ENCODE results near the gene ELAPOR2.
"Not testable (repeated sequence)": the region's sequence is repeated elsewhere in the genome, so short reads cannot be mapped to it uniquely, and the experiment has no call there.

ELAPOR2 gene

GRCh38 chr7:87058744-87059524, 520 bp downstream of the ELAPOR2 start:
- peaks cover 11% of the 10 kb centered on the region for H3K4me1 Mint-ChIP-seq (ENCODE audit: low read depth)
- no peaks in the 10 kb centered on the region for H3K9me3 Mint-ChIP-seq
- peaks cover 30% of the 10 kb centered on the region for H3K27me3 Mint-ChIP-seq (ENCODE audit: low read depth)
- H3K27ac Mint-ChIP-seq = no peak overlapping the region
- no peaks in the 10 kb centered on the region for H3K36me3 Mint-ChIP-seq (ENCODE audit: low read depth)
- H3K4me3 Mint-ChIP-seq = peak overlapping the region; percentile 68

GRCh38 chr7:87057210-87057609, 2.2 kb downstream of the ELAPOR2 start:
- no peak overlapping the region for H3K4me3 Mint-ChIP-seq
- no peaks in the 10 kb centered on the region for H3K36me3 Mint-ChIP-seq (ENCODE audit: low read depth)
- H3K9me3 Mint-ChIP-seq = no peaks in the 10 kb centered on the region
- no peak overlapping the region for H3K27ac Mint-ChIP-seq
- peaks cover 11% of the 10 kb centered on the region for H3K4me1 Mint-ChIP-seq (ENCODE audit: low read depth)
- peaks cover 30% of the 10 kb centered on the region for H3K27me3 Mint-ChIP-seq (ENCODE audit: low read depth)

- Mint-ChIP-seq H3K27me3 (ENCODE audit: low read depth) (peaks cover 30% of the 10 kb centered on the region), H3K4me3 (no peak overlapping the region), H3K36me3 (ENCODE audit: low read depth) (no peaks in the 10 kb centered on the region), H3K4me1 (ENCODE audit: low read depth) (peaks cover 11% of the 10 kb centered on the region), H3K27ac (no peak overlapping the region), H3K9me3 (no peaks in the 10 kb centered on the region)
Observed at GRCh38 chr7:87056346-87056745, 3.1 kb downstream of the ELAPOR2 start.

- H3K36me3 Mint-ChIP-seq (ENCODE audit: low read depth) = no peaks in the 10 kb centered on the region
- no peaks in the 10 kb centered on the region for H3K9me3 Mint-ChIP-seq
- no peak overlapping the region for H3K27ac Mint-ChIP-seq
- H3K27me3 Mint-ChIP-seq (ENCODE audit: low read depth) = no peaks in the 10 kb centered on the region
- no peaks in the 10 kb centered on the region for H3K4me1 Mint-ChIP-seq (ENCODE audit: low read depth)
- H3K4me3 Mint-ChIP-seq = no peak overlapping the region
Observed at GRCh38 chr7:87048839-87049238, 10.6 kb downstream of the ELAPOR2 start.

- Mint-ChIP-seq H3K9me3 (peaks cover 6% of the 10 kb centered on the region), H3K4me3 (no peak overlapping the region), H3K4me1 (ENCODE audit: low read depth) (no peaks in the 10 kb centered on the region), H3K36me3 (ENCODE audit: low read depth) (no peaks in the 10 kb centered on the region), H3K27me3 (ENCODE audit: low read depth) (no peaks in the 10 kb centered on the region), H3K27ac (no peak overlapping the region)
Observed at GRCh38 chr7:87046456-87046855, 13.0 kb downstream of the ELAPOR2 start.

- not testable (repeated sequence) for H3K4me1 Mint-ChIP-seq (ENCODE audit: low read depth); H3K27ac Mint-ChIP-seq; H3K4me3 Mint-ChIP-seq; H3K27me3 Mint-ChIP-seq (ENCODE audit: low read depth); H3K9me3 Mint-ChIP-seq; H3K36me3 Mint-ChIP-seq (ENCODE audit: low read depth)
Observed at GRCh38 chr7:87044713-87045112, 14.7 kb downstream of the ELAPOR2 start.

GRCh38 chr7:87041586-87041985, 17.9 kb downstream of the ELAPOR2 start:
- H3K27me3 Mint-ChIP-seq (ENCODE audit: low read depth); H3K9me3 Mint-ChIP-seq; H3K4me1 Mint-ChIP-seq (ENCODE audit: low read depth); H3K4me3 Mint-ChIP-seq; H3K27ac Mint-ChIP-seq; H3K36me3 Mint-ChIP-seq (ENCODE audit: low read depth): not testable (repeated sequence)

GRCh38 chr7:87039691-87040299, 19.7 kb downstream of the ELAPOR2 start:
- Mint-ChIP-seq H3K27ac (peak overlapping the region; percentile 56), H3K4me3 (peak overlapping the region; percentile 76)
- H3K4me1 Mint-ChIP-seq (ENCODE audit: low read depth); H3K27me3 Mint-ChIP-seq (ENCODE audit: low read depth); H3K9me3 Mint-ChIP-seq; H3K36me3 Mint-ChIP-seq (ENCODE audit: low read depth): not testable (repeated sequence)

- H3K36me3 Mint-ChIP-seq (ENCODE audit: low read depth) = no peaks in the 10 kb centered on the region
- peaks cover 6% of the 10 kb centered on the region for H3K9me3 Mint-ChIP-seq
- peaks cover 3% of the 10 kb centered on the region for H3K4me1 Mint-ChIP-seq (ENCODE audit: low read depth)
- H3K27ac Mint-ChIP-seq = peak overlapping the region; percentile 56
- no peaks in the 10 kb centered on the region for H3K27me3 Mint-ChIP-seq (ENCODE audit: low read depth)
- peak overlapping the region; percentile 76 for H3K4me3 Mint-ChIP-seq
Observed at GRCh38 chr7:87038993-87039690, 20.3 kb downstream of the ELAPOR2 start.

- Mint-ChIP-seq H3K4me1 (ENCODE audit: low read depth) (peaks cover 3% of the 10 kb centered on the region), H3K27ac (no peak overlapping the region), H3K27me3 (ENCODE audit: low read depth) (no peaks in the 10 kb centered on the region), H3K4me3 (no peak overlapping the region), H3K9me3 (no peaks in the 10 kb centered on the region), H3K36me3 (ENCODE audit: low read depth) (no peaks in the 10 kb centered on the region)
Observed at GRCh38 chr7:87036985-87037384, 22.5 kb downstream of the ELAPOR2 start.

GRCh38 chr7:87032604-87033339, 26.7 kb downstream of the ELAPOR2 start:
- Mint-ChIP-seq H3K9me3 (no peaks in the 10 kb centered on the region), H3K36me3 (ENCODE audit: low read depth) (no peaks in the 10 kb centered on the region), H3K4me1 (ENCODE audit: low read depth) (no peaks in the 10 kb centered on the region), H3K27ac (no peak overlapping the region), H3K27me3 (ENCODE audit: low read depth) (no peaks in the 10 kb centered on the region), H3K4me3 (no peak overlapping the region)

GRCh38 chr7:87029078-87029477, 30.4 kb downstream of the ELAPOR2 start:
- Mint-ChIP-seq H3K4me1 (ENCODE audit: low read depth) (no peaks in the 10 kb centered on the region), H3K36me3 (ENCODE audit: low read depth) (no peaks in the 10 kb centered on the region), H3K4me3 (no peak overlapping the region), H3K27me3 (ENCODE audit: low read depth) (no peaks in the 10 kb centered on the region), H3K9me3 (peaks cover 3% of the 10 kb centered on the region), H3K27ac (no peak overlapping the region)

GRCh38 chr7:87028636-87029035, 30.8 kb downstream of the ELAPOR2 start:
- Mint-ChIP-seq H3K36me3 (ENCODE audit: low read depth) (no peaks in the 10 kb centered on the region), H3K4me1 (ENCODE audit: low read depth) (no peaks in the 10 kb centered on the region), H3K4me3 (no peak overlapping the region), H3K27me3 (ENCODE audit: low read depth) (no peaks in the 10 kb centered on the region), H3K27ac (no peak overlapping the region), H3K9me3 (peaks cover 3% of the 10 kb centered on the region)

GRCh38 chr7:87027900-87028299, 31.6 kb downstream of the ELAPOR2 start:
- Mint-ChIP-seq H3K9me3 (peaks cover 3% of the 10 kb centered on the region), H3K4me1 (ENCODE audit: low read depth) (no peaks in the 10 kb centered on the region), H3K4me3 (no peak overlapping the region), H3K36me3 (ENCODE audit: low read depth) (no peaks in the 10 kb centered on the region), H3K27me3 (ENCODE audit: low read depth) (no peaks in the 10 kb centered on the region), H3K27ac (no peak overlapping the region)
